ENCODE data around the gene C12orf43. TPM values are rescaled to one million over a fixed set of nuclear protein-coding genes. Genes with fewer than 3 reads are reported as not detected.

The C12orf43 gene
- total RNA-seq, 3 donors from 2014 or later = 9.4 to 13.0 (median 9.8) TPM

GRCh38 chr12:120964298-120964697 is 52.0 kb downstream of the C12orf43 start:
- H3K27ac ChIP-seq = no peak overlapping the region

GRCh38 chr12:120962532-120963020 is 53.7 kb downstream of the C12orf43 start:
- Histone ChIP-seq H3K4me1 (no peaks in the 10 kb centered on the region), H3K9me3 (no peaks in the 10 kb centered on the region), H3K4me3 (no peak overlapping the region), H3K27ac (no peak overlapping the region), H3K36me3 (no peaks in the 10 kb centered on the region), H3K27me3 (no peaks in the 10 kb centered on the region)
- no peak for TF ChIP-seq CTCF (IDR thresholded peaks at IDR 0.05)
- TF ChIP-seq POLR2A (IDR thresholded peaks at IDR 0.05) = no peak
- TF ChIP-seq POLR2AphosphoS5 (IDR thresholded peaks at IDR 0.05) = no peak
- DNase-seq (ENCODE audit: low spot score in 2 of 2) = no peak
- intact Hi-C loops (cut with DNase I; ENCODE audit: low total_unique reads) = no loop called here

More at GRCh38 chr12:120964298-120964697, 52.0 kb downstream of the C12orf43 start:
- Histone ChIP-seq H3K9me3 (no peaks in the 10 kb centered on the region), H3K4me1 (no peaks in the 10 kb centered on the region), H3K36me3 (no peaks in the 10 kb centered on the region), H3K27me3 (no peaks in the 10 kb centered on the region), H3K4me3 (no peak overlapping the region)
- no peak for TF ChIP-seq POLR2AphosphoS5 (IDR thresholded peaks at IDR 0.05)
- TF ChIP-seq CTCF (IDR thresholded peaks at IDR 0.05) = no peak
- no peak for TF ChIP-seq POLR2A (IDR thresholded peaks at IDR 0.05)
- intact Hi-C loops (cut with DNase I; ENCODE audit: low total_unique reads) = no loop called here
- no peak for DNase-seq (ENCODE audit: low spot score in 2 of 2)

GRCh38 chr12:120961604-120962531 is 54.4 kb downstream of the C12orf43 start:
- Histone ChIP-seq H3K4me3 (no peak overlapping the region), H3K27me3 (no peaks in the 10 kb centered on the region), H3K4me1 (no peaks in the 10 kb centered on the region), H3K9me3 (no peaks in the 10 kb centered on the region), H3K36me3 (no peaks in the 10 kb centered on the region), H3K27ac (no peak overlapping the region)
- intact Hi-C loops (cut with DNase I; ENCODE audit: low total_unique reads) = no loop called here
- no peak for DNase-seq (ENCODE audit: low spot score in 2 of 2)
- TF ChIP-seq CTCF (IDR thresholded peaks at IDR 0.05) (no peak), POLR2AphosphoS5 (IDR thresholded peaks at IDR 0.05) (no peak)

GRCh38 chr12:120960657-120961056 is 55.6 kb downstream of the C12orf43 start:
- intact Hi-C loops (cut with DNase I; ENCODE audit: low total_unique reads) = no loop called here
- H3K9me3 ChIP-seq = no peaks in the 10 kb centered on the region

More at GRCh38 chr12:120960657-120961056, 55.6 kb downstream of the C12orf43 start:
- Histone ChIP-seq H3K27ac (no peak overlapping the region), H3K4me3 (no peak overlapping the region), H3K4me1 (no peaks in the 10 kb centered on the region), H3K27me3 (no peaks in the 10 kb centered on the region), H3K36me3 (no peaks in the 10 kb centered on the region)
- TF ChIP-seq POLR2A (IDR thresholded peaks at IDR 0.05) = no peak
- TF ChIP-seq CTCF (IDR thresholded peaks at IDR 0.05) = no peak
- no peak for TF ChIP-seq POLR2AphosphoS5 (IDR thresholded peaks at IDR 0.05)
- DNase-seq (ENCODE audit: low spot score in 2 of 2) = no peak

Measured in breast epithelium (tissue), 4 donors.